Mucosa of rectum (tissue), 2 donors: Measurements from ENCODE around the gene IQGAP3.

Source experiments
- H3K27ac ChIP-seq, 2 donors: one replicate each; pipeline ENCODE4 v1.7.0; 2013; ENCODE audit warnings: inconsistent platforms in 2 of 2, low read depth in 2 of 2, low read length in 2 of 2
- H3K27me3 ChIP-seq, 2 donors: one replicate each; pipeline ENCODE4 v1.7.0; 2013; ENCODE audit warnings: low read length in 2 of 2; ENCODE audit not compliant: control insufficient read depth in 2 of 2, insufficient read depth in 2 of 2
- H3K36me3 ChIP-seq, 2 donors: one replicate each; pipeline ENCODE4 v1.7.0; 2013; ENCODE audit warnings: low read length in 2 of 2; ENCODE audit not compliant: control insufficient read depth in 2 of 2, insufficient read depth in 2 of 2
- H3K4me1 ChIP-seq, 2 donors: one replicate each; pipeline ENCODE4 v1.7.0; 2013; ENCODE audit warnings: low read length in 2 of 2, mild to moderate bottlenecking in 1 of 2; ENCODE audit not compliant: control insufficient read depth in 2 of 2, insufficient read depth in 2 of 2
- H3K4me3 ChIP-seq, 2 donors: one replicate each; pipeline ENCODE4 v1.7.0; 2013; ENCODE audit warnings: low read length in 2 of 2
- H3K9ac ChIP-seq, 2 donors: one replicate each; pipeline ENCODE4 v1.7.0; 2013; ENCODE audit warnings: low read length in 2 of 2, low read depth in 1 of 2, mild to moderate bottlenecking in 1 of 2
- H3K9me3 ChIP-seq, 2 donors: one replicate each; pipeline ENCODE4 v1.7.0; 2013; ENCODE audit warnings: low read length in 2 of 2; ENCODE audit not compliant: control insufficient read depth in 2 of 2
- donor health status: healthy.
- donor health status: Normal muscosa, but diverticular disease.

IQGAP3 gene

GRCh38 chr1:156577550-156577949, 5.2 kb upstream of the IQGAP3 start:
- peak overlapping the region in 1 of 2 donors; percentile 67 for H3K27ac ChIP-seq
- peaks cover 0 to 6% of the 10 kb centered on the region in 2 donors for H3K4me1 ChIP-seq
- no peaks in the 10 kb centered on the region for H3K27me3 ChIP-seq
- H3K9ac ChIP-seq, result no peak overlapping the region
- H3K9me3 ChIP-seq, result no peaks in the 10 kb centered on the region
- H3K36me3 ChIP-seq, result no peaks in the 10 kb centered on the region
- no peak overlapping the region for H3K4me3 ChIP-seq

GRCh38 chr1:156574039-156574633, 1.8 kb upstream of the IQGAP3 start:
- Histone ChIP-seq H3K36me3 (no peaks in the 10 kb centered on the region), H3K27ac (no peak overlapping the region), H3K4me1 (peaks cover 7 to 18% of the 10 kb centered on the region in 2 donors), H3K4me3 (no peak overlapping the region), H3K9me3 (no peaks in the 10 kb centered on the region), H3K27me3 (no peaks in the 10 kb centered on the region), H3K9ac (no peak overlapping the region)

DNA sequence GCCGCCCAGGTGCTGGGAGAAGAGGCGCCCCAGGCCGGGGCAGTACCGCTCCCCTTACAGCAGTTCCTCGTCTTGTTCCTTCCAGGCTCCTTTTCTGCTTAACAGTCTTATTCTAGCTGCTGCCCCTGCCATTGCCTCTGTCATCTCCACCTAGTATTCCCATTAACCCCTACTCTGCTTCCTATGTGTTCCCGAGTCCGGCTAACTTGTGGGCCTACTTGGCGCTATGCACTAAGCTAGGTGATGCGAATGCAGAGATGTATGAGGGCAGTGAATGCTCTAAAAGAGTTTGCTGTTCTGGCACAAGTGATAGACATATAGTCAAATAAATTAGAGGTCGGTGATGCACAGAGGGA, 276 bp upstream of the IQGAP3 start:
- H3K27ac ChIP-seq, result no peak overlapping the region

GRCh38 chr1:156571261-156571852, 1.0 kb downstream of the IQGAP3 start:
- Histone ChIP-seq H3K4me3 (peak overlapping the region; percentile 61 to 76), H3K4me1 (peaks cover 7 to 15% of the 10 kb centered on the region in 2 donors), H3K27me3 (no peaks in the 10 kb centered on the region), H3K27ac (peak overlapping the region; percentile 86 to 95), H3K9ac (peak overlapping the region; percentile 65 to 66), H3K9me3 (no peaks in the 10 kb centered on the region), H3K36me3 (no peaks in the 10 kb centered on the region)

More for the DNA sequence above, 276 bp upstream of the IQGAP3 start:
- Histone ChIP-seq H3K27me3 (no peaks in the 10 kb centered on the region), H3K9ac (peak overlapping the region in 1 of 2 donors; percentile 66), H3K9me3 (no peaks in the 10 kb centered on the region), H3K4me1 (peaks cover 7 to 15% of the 10 kb centered on the region in 2 donors), H3K4me3 (peak overlapping the region; percentile 61 to 76), H3K36me3 (no peaks in the 10 kb centered on the region)

DNA sequence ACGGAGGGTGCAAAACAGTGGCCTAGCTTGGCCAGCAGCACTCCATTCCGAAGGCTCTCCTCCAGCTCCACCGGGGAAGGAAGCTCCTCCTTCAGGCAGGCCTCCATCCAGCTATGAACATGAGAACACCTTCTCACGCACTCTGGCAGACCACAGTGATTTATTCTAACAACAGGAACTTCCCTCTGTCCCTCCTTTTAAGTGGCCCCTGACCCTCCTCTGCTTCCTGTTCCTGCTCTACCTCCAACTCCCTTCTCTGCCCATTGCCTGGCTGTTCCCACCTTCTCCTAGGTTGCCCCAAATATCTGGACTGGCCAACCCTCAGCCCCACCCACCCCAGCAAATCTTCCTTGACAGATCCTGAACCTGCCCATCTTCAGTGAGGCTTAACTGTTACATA, 5.9 kb downstream of the IQGAP3 start:
- H3K27ac ChIP-seq, result no peak overlapping the region
- no peaks in the 10 kb centered on the region for H3K27me3 ChIP-seq
- H3K4me1 ChIP-seq, result peaks cover 0 to 3% of the 10 kb centered on the region in 2 donors
- H3K4me3 ChIP-seq, result no peak overlapping the region
- no peaks in the 10 kb centered on the region for H3K9me3 ChIP-seq
- no peak overlapping the region for H3K9ac ChIP-seq
- peaks cover 0 to 3% of the 10 kb centered on the region in 2 donors for H3K36me3 ChIP-seq

GRCh38 chr1:156565519-156565918, 6.8 kb downstream of the IQGAP3 start:
- Histone ChIP-seq H3K9me3 (no peaks in the 10 kb centered on the region), H3K36me3 (peaks cover 0 to 3% of the 10 kb centered on the region in 2 donors), H3K4me3 (no peak overlapping the region), H3K27ac (no peak overlapping the region), H3K4me1 (no peaks in the 10 kb centered on the region), H3K27me3 (no peaks in the 10 kb centered on the region), H3K9ac (no peak overlapping the region)

DNA sequence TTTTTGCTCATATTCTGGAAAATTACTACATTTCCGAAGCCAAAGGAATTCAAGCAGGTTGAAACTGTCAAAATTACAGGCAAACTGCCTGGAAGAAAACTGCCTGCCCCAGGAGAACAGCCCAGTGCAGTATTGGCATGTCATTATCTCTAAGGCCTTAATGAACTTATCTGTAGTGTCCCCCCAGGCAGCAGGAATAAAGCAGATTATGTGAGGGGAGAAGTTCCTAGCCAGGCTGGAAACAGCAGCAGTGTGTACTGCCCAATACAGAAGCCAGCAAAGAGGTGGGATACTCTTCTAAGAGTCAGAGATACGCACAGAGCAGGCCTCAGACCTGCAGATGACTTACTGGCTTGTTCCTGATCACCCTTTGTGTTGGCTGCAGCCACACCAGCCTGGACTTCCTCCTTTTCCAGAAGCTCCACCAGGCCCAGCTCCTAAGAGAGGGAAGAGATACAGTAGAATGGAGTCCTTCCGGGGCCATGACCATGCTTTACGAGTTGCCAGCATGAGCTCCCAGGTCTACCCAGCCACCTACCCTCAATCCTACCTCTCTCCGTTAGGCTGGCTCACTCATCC, 11.7 kb downstream of the IQGAP3 start:
- H3K9me3 ChIP-seq, result no peaks in the 10 kb centered on the region
- H3K36me3 ChIP-seq, result peaks cover 0 to 3% of the 10 kb centered on the region in 2 donors
- no peak overlapping the region for H3K27ac ChIP-seq
- H3K27me3 ChIP-seq, result no peaks in the 10 kb centered on the region
- H3K4me1 ChIP-seq, result no peaks in the 10 kb centered on the region
- no peak overlapping the region for H3K9ac ChIP-seq
- no peak overlapping the region for H3K4me3 ChIP-seq

DNA sequence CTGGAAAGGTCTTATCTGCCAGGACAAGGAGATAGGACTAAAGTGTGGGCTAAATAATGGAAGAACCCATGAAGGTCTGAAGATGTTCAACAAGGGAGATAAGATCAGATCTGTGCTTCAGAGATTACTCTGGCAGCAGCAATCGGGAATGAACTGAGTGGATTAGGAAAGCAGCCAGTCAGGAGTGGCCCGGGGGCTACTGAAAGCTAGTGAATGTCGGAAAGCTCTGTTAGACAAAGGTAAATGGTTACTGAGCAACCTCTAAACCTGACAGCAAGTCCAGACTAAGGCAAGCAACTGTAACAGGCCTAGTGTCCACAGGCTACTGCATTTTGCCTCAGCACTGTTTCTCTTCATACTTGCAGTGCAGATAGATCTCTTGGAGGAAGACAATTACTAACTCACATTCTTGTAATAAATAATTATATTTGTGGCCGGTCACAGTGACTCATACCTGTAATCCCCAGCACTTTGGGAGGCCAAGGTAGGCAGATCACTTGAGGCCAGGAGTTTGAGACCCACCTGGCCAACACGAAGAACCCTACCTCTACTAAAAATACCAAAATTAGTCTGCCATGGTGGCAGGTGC, 12.5 kb downstream of the IQGAP3 start:
- H3K27me3 ChIP-seq, result no peaks in the 10 kb centered on the region
- no peak overlapping the region for H3K9ac ChIP-seq
- no peak overlapping the region for H3K27ac ChIP-seq
- no peak overlapping the region for H3K4me3 ChIP-seq
- H3K4me1 ChIP-seq, result no peaks in the 10 kb centered on the region
- H3K9me3 ChIP-seq, result no peaks in the 10 kb centered on the region
- H3K36me3 ChIP-seq, result peaks cover 0 to 3% of the 10 kb centered on the region in 2 donors

DNA sequence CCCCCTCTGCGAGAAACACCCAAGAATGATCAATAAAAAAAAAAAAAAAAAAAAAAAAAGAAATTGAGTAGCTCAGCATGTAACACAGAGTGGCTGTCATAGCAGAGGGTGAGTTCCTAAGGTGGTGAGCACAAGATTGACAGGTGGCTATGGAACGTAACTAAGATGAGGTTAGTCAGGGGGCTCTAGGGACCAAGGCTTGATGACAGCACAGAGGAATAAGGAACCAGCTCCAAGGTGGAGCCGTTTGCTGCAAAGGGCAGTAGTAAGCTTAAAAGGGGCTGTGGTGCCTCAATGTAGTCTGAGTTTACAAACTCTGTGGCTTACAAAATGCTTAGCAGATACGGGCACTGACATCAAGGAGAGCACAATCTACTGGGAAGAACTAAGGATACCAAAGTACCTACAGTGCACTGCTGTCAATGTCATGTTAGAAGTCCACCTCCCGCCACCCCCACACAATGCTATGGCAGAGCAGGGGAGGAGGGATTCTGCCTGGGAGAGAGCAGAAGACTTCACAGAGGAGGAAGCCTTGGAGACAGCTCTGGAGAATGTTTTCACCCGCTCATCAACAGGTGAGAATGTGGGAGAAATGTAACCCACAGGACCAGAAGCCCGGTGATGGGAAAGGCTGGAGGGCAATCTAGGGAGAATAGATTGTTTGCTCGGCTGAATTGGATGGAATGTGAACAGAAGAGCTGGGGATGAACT, 13.1 kb downstream of the IQGAP3 start:
- H3K9ac ChIP-seq, result no peak overlapping the region

GRCh38 chr1:156556354-156556753, 16.0 kb downstream of the IQGAP3 start:
- H3K4me3 ChIP-seq, result no peak overlapping the region
- no peak overlapping the region for H3K27ac ChIP-seq
- no peak overlapping the region for H3K9ac ChIP-seq
- H3K9me3 ChIP-seq, result no peaks in the 10 kb centered on the region
- peaks cover 0 to 3% of the 10 kb centered on the region in 2 donors for H3K36me3 ChIP-seq
- H3K4me1 ChIP-seq, result no peaks in the 10 kb centered on the region
- no peaks in the 10 kb centered on the region for H3K27me3 ChIP-seq

More for the DNA sequence above, 13.1 kb downstream of the IQGAP3 start:
- Histone ChIP-seq H3K27ac (no peak overlapping the region), H3K36me3 (peaks cover 0 to 3% of the 10 kb centered on the region in 2 donors), H3K4me3 (no peak overlapping the region), H3K9me3 (no peaks in the 10 kb centered on the region), H3K27me3 (no peaks in the 10 kb centered on the region), H3K4me1 (no peaks in the 10 kb centered on the region)
